ENCODE results near the gene MAP1LC3B.

MAP1LC3B gene

GRCh38 chr16:87380403-87380802 is 11.7 kb upstream of the MAP1LC3B start:
- H3K79me2 ChIP-seq (ENCODE audit: insufficient read depth, low read length) = peaks cover 52% of the 10 kb centered on the region
- TF ChIP-seq EZH2 (IDR thresholded peaks at IDR 0.05; ENCODE audit: borderline replicate concordance, low read length) (no peak), CTCF (IDR thresholded peaks at IDR 0.05; ENCODE audit: low read length) (no peak)
- no peaks in the 10 kb centered on the region for H3F3A ChIP-seq (ENCODE audit: insufficient read depth, low read length)
- H3K4me2 ChIP-seq (ENCODE audit: low read length) = peak overlapping the region; percentile 72; the same call in 1 of the 2 replicates
- no peak overlapping the region for H3K9ac ChIP-seq (ENCODE audit: low read length)
- peaks cover 9% of the 10 kb centered on the region for H3K36me3 ChIP-seq (ENCODE audit: insufficient read depth, low read length)
- no peaks in the 10 kb centered on the region for H3K9me3 ChIP-seq (ENCODE audit: low read length)
- H3K4me3 ChIP-seq (ENCODE audit: low read depth, low read length, poor library complexity, severe bottlenecking) = peak overlapping the region; percentile 88
- H3K27me3 ChIP-seq (ENCODE audit: insufficient read depth, low read length) = no peaks in the 10 kb centered on the region
- no peaks in the 10 kb centered on the region for H3K9me2 ChIP-seq (ENCODE audit: low read depth, low read length)
- peaks cover 33% of the 10 kb centered on the region for H3K4me1 ChIP-seq (ENCODE audit: insufficient read depth, low read length, severe bottlenecking)
- no peak overlapping the region for H2AFZ ChIP-seq (ENCODE audit: low read length)
- no peaks in the 10 kb centered on the region for H4K20me1 ChIP-seq (ENCODE audit: insufficient read depth, low read length)
- no peak overlapping the region for H3K27ac ChIP-seq (ENCODE audit: low read depth, low read length, poor library complexity, severe bottlenecking)

- H3K4me2 ChIP-seq (ENCODE audit: low read length) = peak overlapping the region; percentile 72
- no peak overlapping the region for H2AFZ ChIP-seq (ENCODE audit: low read length)
- no peaks in the 10 kb centered on the region for H3K9me2 ChIP-seq (ENCODE audit: low read depth, low read length)
- no peaks in the 10 kb centered on the region for H3K9me3 ChIP-seq (ENCODE audit: low read length)
- H3F3A ChIP-seq (ENCODE audit: insufficient read depth, low read length) = no peaks in the 10 kb centered on the region
- no peak overlapping the region for H3K27ac ChIP-seq (ENCODE audit: low read depth, low read length, poor library complexity, severe bottlenecking)
- H3K36me3 ChIP-seq (ENCODE audit: insufficient read depth, low read length) = peaks cover 9% of the 10 kb centered on the region
- peak overlapping the region; percentile 88 for H3K4me3 ChIP-seq (ENCODE audit: low read depth, low read length, poor library complexity, severe bottlenecking)
- H3K27me3 ChIP-seq (ENCODE audit: insufficient read depth, low read length) = no peaks in the 10 kb centered on the region
- TF ChIP-seq CTCF (IDR thresholded peaks at IDR 0.05; ENCODE audit: low read length) (no peak), EZH2 (IDR thresholded peaks at IDR 0.05; ENCODE audit: borderline replicate concordance, low read length) (no peak)
- peaks cover 33% of the 10 kb centered on the region for H3K4me1 ChIP-seq (ENCODE audit: insufficient read depth, low read length, severe bottlenecking)
- no peaks in the 10 kb centered on the region for H4K20me1 ChIP-seq (ENCODE audit: insufficient read depth, low read length)
- H3K79me2 ChIP-seq (ENCODE audit: insufficient read depth, low read length) = peaks cover 47% of the 10 kb centered on the region
- peak overlapping the region; percentile 35; the same call in 1 of the 2 replicates for H3K9ac ChIP-seq (ENCODE audit: low read length)
Measured at GRCh38 chr16:87380881-87381280, 11.3 kb upstream of the MAP1LC3B start.

- Histone ChIP-seq H3K79me2 (ENCODE audit: insufficient read depth, low read length) (peaks cover 37% of the 10 kb centered on the region), H3K9me3 (ENCODE audit: low read length) (no peaks in the 10 kb centered on the region), H3F3A (ENCODE audit: insufficient read depth, low read length) (no peaks in the 10 kb centered on the region), H3K4me3 (ENCODE audit: low read depth, low read length, poor library complexity, severe bottlenecking) (peak overlapping the region; percentile 88), H3K4me1 (ENCODE audit: insufficient read depth, low read length, severe bottlenecking) (peaks cover 33% of the 10 kb centered on the region), H4K20me1 (ENCODE audit: insufficient read depth, low read length) (no peaks in the 10 kb centered on the region), H3K36me3 (ENCODE audit: insufficient read depth, low read length) (peaks cover 9% of the 10 kb centered on the region), H3K9me2 (ENCODE audit: low read depth, low read length) (no peaks in the 10 kb centered on the region), H3K27me3 (ENCODE audit: insufficient read depth, low read length) (no peaks in the 10 kb centered on the region), H3K27ac (ENCODE audit: low read depth, low read length, poor library complexity, severe bottlenecking) (no peak overlapping the region), H3K4me2 (ENCODE audit: low read length) (peak overlapping the region; percentile 72), H3K9ac (ENCODE audit: low read length) (peak overlapping the region; percentile 81), H2AFZ (ENCODE audit: low read length) (no peak overlapping the region)
- TF ChIP-seq CTCF (IDR thresholded peaks at IDR 0.05; ENCODE audit: low read length) = no peak
- no peak for TF ChIP-seq EZH2 (IDR thresholded peaks at IDR 0.05; ENCODE audit: borderline replicate concordance, low read length)
Measured at GRCh38 chr16:87382023-87382785, 9.9 kb upstream of the MAP1LC3B start.

Measured in OCI-LY1 (cell line).